PC-3 (cell line): Measurements from ENCODE around the gene TFIP11. TPM values are rescaled to one million over a fixed set of nuclear protein-coding genes. Genes with fewer than 3 reads are reported as not detected.

ENCODE experiments used
- ATAC-seq: fragments of 200-7000 bp; cut with Tn5 transposase; 2 replicates; pipeline ENCODE4 v1.9.1; 2020; ENCODE audit warnings: mild to moderate bottlenecking, moderate library complexity
- BruUV-seq: library from RNA; stranded (reverse); fragments of 400-500 nt; replicated peaks from 2 replicates; lab custom pipeline; 2021; lab: Mats Ljungman, UMichigan
- CTCF ChIA-PET: fragments of 300-600 bp; sonication (Branson Sonifier 250); formaldehyde crosslinking; loops from one replicate; lab custom pipeline; 2022; ENCODE audit warnings: antibody characterized with exemption; lab: Charles Lee
- POLR2A ChIA-PET: fragments of 300-600 bp; sonication (Branson Sonifier 250); formaldehyde crosslinking; loops from one replicate; lab custom pipeline; 2022; ENCODE audit warnings: antibody characterized with exemption; ENCODE audit not compliant: unreplicated experiment; lab: Charles Lee
- DNase-seq: peaks from one replicate; pipeline ENCODE4 v3.0.0-alpha.2; 2015
- H2AFZ ChIP-seq: fragments of 300-600 bp; sonication (generic); 2 replicates; pipeline ENCODE4 v1.6.0; 2016; ENCODE audit warnings: antibody characterized with exemption, low read length
- H3F3A ChIP-seq: fragments of 300-600 bp; sonication (generic); one replicate; pipeline ENCODE4 v1.6.0; 2017; ENCODE audit warnings: antibody characterized with exemption, low read length, control low read depth, mild to moderate bottlenecking; ENCODE audit not compliant: unreplicated experiment
- H3K27ac ChIP-seq: fragments of 300-600 bp; sonication (generic); 2 replicates; pipeline ENCODE4 v1.5.1; 2016; ENCODE audit warnings: mild to moderate bottlenecking, low read length
- H3K27me3 ChIP-seq: fragments of 300-600 bp; sonication (generic); 2 replicates; pipeline ENCODE4 v1.6.1; 2016; ENCODE audit warnings: low read length, mixed read lengths
- H3K36me3 ChIP-seq: fragments of 300-600 bp; sonication (generic); 2 replicates; pipeline ENCODE4 v1.6.1; 2016; ENCODE audit warnings: low read depth, mixed run types, low read length, mixed read lengths
- H3K4me1 ChIP-seq: fragments of 300-600 bp; sonication (generic); 2 replicates; pipeline ENCODE4 v1.5.1; 2016; ENCODE audit warnings: low read length; ENCODE audit not compliant: insufficient read depth
- H3K4me2 ChIP-seq: fragments of 300-600 bp; sonication (generic); 2 replicates; pipeline ENCODE4 v1.6.0; 2016; ENCODE audit warnings: low read length
- H3K4me3 ChIP-seq: fragments of 300-600 bp; sonication (generic); 2 replicates; pipeline ENCODE4 v1.5.1; 2016; ENCODE audit warnings: mild to moderate bottlenecking, low read length, mixed read lengths
- H3K79me2 ChIP-seq: fragments of 300-600 bp; sonication (generic); 2 replicates; pipeline ENCODE4 v1.6.1; 2017; ENCODE audit warnings: low read length, mixed read lengths
- H3K9ac ChIP-seq: fragments of 300-600 bp; sonication (generic); 2 replicates; pipeline ENCODE4 v1.6.0; 2016; ENCODE audit warnings: mild to moderate bottlenecking, low read length
- H3K9me2 ChIP-seq: fragments of 300-600 bp; sonication (generic); replicated peaks from 2 replicates; pipeline ENCODE4 v1.6.1; 2016; ENCODE audit warnings: mixed run types, low read length, mixed read lengths
- H3K9me3 ChIP-seq: fragments of 300-600 bp; sonication (generic); 2 replicates; pipeline ENCODE4 v1.6.1; 2016; ENCODE audit warnings: low read length, mixed read lengths
- H4K20me1 ChIP-seq: fragments of 300-600 bp; sonication (generic); 2 replicates; pipeline ENCODE4 v1.6.1; 2016; ENCODE audit warnings: low read length, mixed read lengths
- EZH2 ChIP-seq: fragments of 300-600 bp; sonication (generic); IDR thresholded peaks from one replicate; pipeline ENCODE4 v1.6.1; 2017; ENCODE audit warnings: antibody characterized with exemption, mild to moderate bottlenecking, low read length; ENCODE audit not compliant: unreplicated experiment
- EZH2phosphoT487 ChIP-seq: fragments of 300-600 bp; sonication (generic); IDR thresholded peaks from 2 replicates; pipeline ENCODE4 v1.6.1; 2018; ENCODE audit warnings: mild to moderate bottlenecking, antibody characterized with exemption, low read length, borderline replicate concordance
- intact Hi-C: fragments of 100-400 bp; cut with micrococcal nuclease; formaldehyde crosslinking; loops from 2 replicates; pipeline ENCODE4 v1.9.0; 2023
- microRNA-seq: library from miRNA; unstranded; fragments of <30 nt; microRNA quantifications from one replicate; pipeline ENCODE4 v1.1.0, GENCODE V29; 2020; ENCODE audit not compliant: unreplicated experiment
- total RNA-seq: library from RNA; depleted of rRNA; stranded (reverse); fragments of >200 nt; gene quantifications from 2 replicates; pipeline ENCODE4 v1.2.3, GENCODE V29; 2014; rRNA removed
- TF ChIP-seq, protein P1 (sequence below): fragments of 300-600 bp; sonication (generic); conservative IDR thresholded peaks from 2 replicates; pipeline ENCODE4 v1.5.1; 2017; ENCODE audit warnings: antibody characterized with exemption, low read depth, mild to moderate bottlenecking, low read length

Gene TFIP11
- total RNA-seq, 1 experiment from 2014 or later, result 22.4 TPM

DNA sequence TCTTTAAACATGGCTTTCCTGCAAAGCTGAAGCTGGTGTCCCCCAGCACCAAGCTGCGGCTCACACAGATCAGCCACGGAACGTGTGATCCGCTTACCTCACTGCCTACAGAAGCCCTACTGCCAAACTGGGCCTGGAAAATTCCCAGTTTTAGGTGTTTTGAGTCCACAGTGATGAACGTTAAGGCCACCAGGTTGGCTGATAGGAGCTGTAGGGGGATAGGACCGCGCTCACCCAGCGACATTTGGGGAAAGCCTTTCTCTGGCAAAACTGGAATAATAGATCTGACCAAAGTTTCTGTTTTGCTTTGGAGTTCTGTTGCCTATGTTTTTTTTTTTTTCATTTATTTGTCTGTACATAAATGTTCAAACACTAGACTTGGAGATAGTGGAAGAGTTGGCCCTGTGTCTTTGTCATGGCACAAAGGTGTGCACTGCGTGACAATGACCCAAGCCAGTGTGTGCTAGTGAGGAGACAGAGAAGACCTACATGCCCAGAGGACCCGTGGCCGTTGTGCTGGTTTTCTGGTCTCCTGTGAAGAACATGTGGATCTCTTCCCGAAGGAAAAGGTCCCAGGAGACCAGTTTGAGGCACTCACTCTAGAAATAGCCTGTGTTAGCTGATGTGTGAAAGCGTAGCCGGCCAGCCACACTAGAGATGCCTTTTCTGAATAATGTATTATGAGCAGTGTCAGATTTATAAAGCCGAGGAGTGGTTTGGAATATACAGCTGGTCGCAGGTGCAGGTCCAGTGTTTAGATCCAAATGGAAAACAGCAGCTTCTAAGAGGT lies 68.2 kb downstream of the TFIP11 start:
- H3K4me3 ChIP-seq, result no peak overlapping the region
- TF ChIP-seq, protein P1, sequence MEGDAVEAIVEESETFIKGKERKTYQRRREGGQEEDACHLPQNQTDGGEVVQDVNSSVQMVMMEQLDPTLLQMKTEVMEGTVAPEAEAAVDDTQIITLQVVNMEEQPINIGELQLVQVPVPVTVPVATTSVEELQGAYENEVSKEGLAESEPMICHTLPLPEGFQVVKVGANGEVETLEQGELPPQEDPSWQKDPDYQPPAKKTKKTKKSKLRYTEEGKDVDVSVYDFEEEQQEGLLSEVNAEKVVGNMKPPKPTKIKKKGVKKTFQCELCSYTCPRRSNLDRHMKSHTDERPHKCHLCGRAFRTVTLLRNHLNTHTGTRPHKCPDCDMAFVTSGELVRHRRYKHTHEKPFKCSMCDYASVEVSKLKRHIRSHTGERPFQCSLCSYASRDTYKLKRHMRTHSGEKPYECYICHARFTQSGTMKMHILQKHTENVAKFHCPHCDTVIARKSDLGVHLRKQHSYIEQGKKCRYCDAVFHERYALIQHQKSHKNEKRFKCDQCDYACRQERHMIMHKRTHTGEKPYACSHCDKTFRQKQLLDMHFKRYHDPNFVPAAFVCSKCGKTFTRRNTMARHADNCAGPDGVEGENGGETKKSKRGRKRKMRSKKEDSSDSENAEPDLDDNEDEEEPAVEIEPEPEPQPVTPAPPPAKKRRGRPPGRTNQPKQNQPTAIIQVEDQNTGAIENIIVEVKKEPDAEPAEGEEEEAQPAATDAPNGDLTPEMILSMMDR, result no peak
- TF ChIP-seq EZH2phosphoT487, result no peak
- no peak for TF ChIP-seq EZH2
- CTCF ChIA-PET, result interaction anchor here (0.5 kb wide), 1 partner anchor 1262 kb away, joined by 11 read pairs; no protein-coding TSS in a partner anchor
- no peaks in the 10 kb centered on the region for H3K79me2 ChIP-seq
- H3K9me3 ChIP-seq, result no peaks in the 10 kb centered on the region
- no peak for ATAC-seq
- H2AFZ ChIP-seq, result no peak overlapping the region
- no peak for DNase-seq
- H3F3A ChIP-seq, result no peaks in the 10 kb centered on the region
- intact Hi-C loops, result no loop called here
- no peaks in the 10 kb centered on the region for H4K20me1 ChIP-seq
- no peak overlapping the region for H3K9ac ChIP-seq
- H3K9me2 ChIP-seq, result no peaks in the 10 kb centered on the region
- no TSS peak for BruUV-seq
- no peak overlapping the region for H3K27ac ChIP-seq
- H3K36me3 ChIP-seq, result no peaks in the 10 kb centered on the region
- POLR2A ChIA-PET, result no interaction called here
- no peaks in the 10 kb centered on the region for H3K4me1 ChIP-seq
- H3K4me2 ChIP-seq, result no peak overlapping the region
- H3K27me3 ChIP-seq, result no peaks in the 10 kb centered on the region

DNA sequence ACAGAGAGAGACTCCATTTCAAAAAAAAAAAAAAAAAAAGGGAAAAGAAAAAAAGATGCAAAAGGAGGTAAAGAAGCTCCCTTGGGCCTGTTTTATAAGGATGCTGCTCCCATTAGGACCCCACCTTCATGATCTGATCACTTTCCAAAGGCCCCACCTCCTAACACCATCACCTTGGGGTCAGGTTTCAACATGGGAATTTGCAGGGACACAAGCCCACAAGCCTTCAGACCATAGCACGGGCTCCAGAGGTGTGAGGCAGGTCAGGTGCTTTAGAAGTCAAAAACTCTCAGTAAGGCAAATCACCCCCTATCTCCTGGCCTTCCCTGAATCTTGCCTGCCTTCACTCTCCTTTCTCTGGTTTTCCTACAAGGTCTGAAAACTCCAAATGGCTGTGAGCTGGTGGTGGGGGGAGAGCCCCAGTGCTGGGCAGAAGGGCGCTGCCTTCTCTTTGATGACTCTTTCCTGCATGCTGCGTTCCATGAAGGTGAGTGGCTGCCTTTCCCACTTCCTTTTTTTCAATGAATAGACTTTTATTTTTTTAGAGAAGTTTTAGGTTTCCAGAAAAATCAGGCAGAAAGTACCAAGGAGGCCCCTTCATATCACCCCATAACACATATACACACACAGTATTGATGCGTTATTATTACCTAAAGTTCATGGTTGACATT lies 70.1 kb downstream of the TFIP11 start:
- Histone ChIP-seq H3K9ac (no peak overlapping the region), H4K20me1 (no peaks in the 10 kb centered on the region), H3K4me1 (no peaks in the 10 kb centered on the region), H3K4me2 (no peak overlapping the region), H3K9me2 (no peaks in the 10 kb centered on the region), H3K9me3 (no peaks in the 10 kb centered on the region), H3K27me3 (no peaks in the 10 kb centered on the region), H2AFZ (no peak overlapping the region), H3F3A (no peaks in the 10 kb centered on the region), H3K36me3 (no peaks in the 10 kb centered on the region), H3K27ac (no peak overlapping the region), H3K79me2 (no peaks in the 10 kb centered on the region), H3K4me3 (no peak overlapping the region)
- ChIA-PET POLR2A (no interaction called here), CTCF (no interaction called here)
- TF ChIP-seq EZH2, result no peak
- TF ChIP-seq, protein P1, result no peak
- no peak for TF ChIP-seq EZH2phosphoT487
- intact Hi-C loops, result no loop called here
- BruUV-seq, result no TSS peak
- DNase-seq (no peak), ATAC-seq (no peak)

Small RNA genes lying within 50 kb of the gene (microRNA-seq; reads per million reads assigned to microRNA genes)
- 1.8 reads per million for gene MIR548J

Other genes with a start within 250 kb of the TFIP11 start
- gene ASPHD2, start 83.2 kb downstream of the TFIP11 start, total RNA-seq, result 2.1 and 2.4 TPM in 2 replicates
- gene HPS4, start 28.7 kb downstream of the TFIP11 start, total RNA-seq, result 15.9 and 19.9 TPM in 2 replicates
- gene SRRD, start 28.6 kb downstream of the TFIP11 start, total RNA-seq, result 17.6 and 21.1 TPM in 2 replicates
- gene TPST2, start 77.7 kb upstream of the TFIP11 start, total RNA-seq, result 7.9 and 8.1 TPM in 2 replicates
- gene CRYBB1, start 105.6 kb upstream of the TFIP11 start, total RNA-seq, result not detected in 2 replicates
- not detected in 2 replicates for gene CRYBA4, start 109.5 kb upstream of the TFIP11 start, total RNA-seq
- 0.15 and 0.23 TPM in 2 replicates for gene MIAT, start 145.1 kb upstream of the TFIP11 start, total RNA-seq